Stimulated activated CD4-positive, alpha-beta T cell treated with anti-CD3 and anti-CD28 coated beads, TNF-alpha, amount 100 ng/mL, for 48 hours (primary cell): ENCODE measurements around the gene S100A1.
"Not testable (repeated sequence)": the region's sequence is repeated elsewhere in the genome, so short reads cannot be mapped to it uniquely, and the experiment has no call there.

Source experiments
- DNase-seq, 3 donors: peaks; one replicate each; pipeline ENCODE4 v3.0.0-alpha.2; 2020; ENCODE audit warnings: low read depth in 3 of 3

Gene S100A1

DNA sequence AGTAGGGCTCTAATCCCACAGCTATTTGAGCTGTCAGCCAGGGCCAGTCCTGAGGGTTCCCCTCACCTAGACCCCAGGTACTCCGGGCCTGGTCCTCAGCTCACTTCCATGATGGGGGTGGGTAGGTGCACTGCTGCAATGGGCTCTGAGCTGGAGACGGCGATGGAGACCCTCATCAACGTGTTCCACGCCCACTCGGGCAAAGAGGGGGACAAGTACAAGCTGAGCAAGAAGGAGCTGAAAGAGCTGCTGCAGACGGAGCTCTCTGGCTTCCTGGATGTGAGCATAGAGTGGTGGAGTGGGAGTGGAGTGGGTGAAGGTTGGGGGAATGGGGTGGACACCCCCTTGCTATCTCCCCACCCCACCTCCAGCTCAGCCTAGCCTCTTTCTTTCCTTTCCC, 2.1 kb downstream of the S100A1 start:
- no peak for DNase-seq

DNA sequence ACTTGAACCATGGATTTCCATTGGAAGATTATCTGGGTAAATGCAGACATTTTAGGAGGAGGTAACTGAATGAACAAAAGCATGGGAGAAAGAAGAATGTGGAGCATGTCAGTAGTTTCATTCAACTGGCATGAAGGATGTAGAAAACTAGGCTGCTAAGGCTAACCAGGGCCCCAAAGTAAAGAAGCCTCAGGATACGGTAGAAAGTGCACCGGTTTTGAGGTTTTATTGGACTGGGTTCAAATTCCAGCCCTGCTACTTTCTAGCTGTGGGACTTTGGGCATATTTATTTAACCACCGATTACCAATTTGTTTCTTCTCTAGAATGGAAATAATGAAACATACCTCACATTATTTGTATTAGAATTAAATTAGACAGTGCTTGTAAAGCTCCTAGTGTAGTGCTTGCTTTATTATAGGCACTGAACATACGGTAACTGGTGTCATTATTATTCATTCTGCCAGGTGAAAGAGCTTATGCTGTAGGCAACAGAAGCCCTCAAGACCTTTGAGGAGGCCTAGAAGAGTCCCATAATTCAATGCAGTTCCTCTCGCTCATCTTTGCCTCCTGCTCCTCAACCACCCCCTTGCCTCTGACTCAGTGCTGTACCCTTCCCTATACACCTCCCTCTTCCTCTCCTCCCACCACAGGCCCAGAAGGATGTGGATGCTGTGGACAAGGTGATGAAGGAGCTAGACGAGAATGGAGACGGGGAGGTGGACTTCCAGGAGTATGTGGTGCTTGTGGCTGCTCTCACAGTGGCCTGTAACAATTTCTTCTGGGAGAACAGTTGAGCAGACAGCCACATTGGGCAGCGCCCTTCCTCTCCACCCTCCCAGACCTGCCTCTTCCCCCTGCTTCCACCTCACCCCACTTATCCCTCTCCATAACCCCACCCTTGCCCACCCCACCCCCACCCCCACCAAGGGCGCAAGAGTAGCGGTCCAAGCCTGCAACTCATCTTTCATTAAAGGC, 3.1 kb downstream of the S100A1 start:
- no peak for DNase-seq

DNA sequence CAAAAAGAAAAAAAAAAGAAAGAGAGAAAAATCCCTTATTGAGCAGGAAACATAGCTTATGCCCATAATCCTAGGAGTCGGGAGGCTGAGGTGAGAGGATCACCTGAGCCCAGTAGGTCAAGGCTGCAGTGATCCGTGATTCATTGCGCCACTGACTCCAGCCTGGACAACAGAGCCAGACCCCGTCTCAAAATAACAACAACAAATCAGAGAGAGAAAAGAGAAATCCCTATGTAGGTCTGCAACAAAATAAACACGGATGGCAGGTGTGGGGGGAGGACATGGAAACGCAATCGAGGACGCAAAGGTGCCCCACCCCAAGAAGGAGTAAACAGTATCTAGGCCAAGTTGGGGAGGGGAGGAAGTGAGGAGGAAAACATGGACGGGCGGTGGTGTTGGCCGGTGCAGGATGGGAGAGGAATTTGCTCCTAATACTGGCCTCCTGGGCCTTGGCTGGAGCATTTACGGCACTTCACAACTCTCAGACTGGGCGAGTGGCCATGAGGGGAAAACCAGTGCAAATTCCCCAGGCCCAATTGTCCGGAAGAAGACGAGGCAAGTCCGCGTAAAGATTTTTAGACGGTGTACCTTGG, 5.0 kb downstream of the S100A1 start:
- DNase-seq, result no peak

DNA sequence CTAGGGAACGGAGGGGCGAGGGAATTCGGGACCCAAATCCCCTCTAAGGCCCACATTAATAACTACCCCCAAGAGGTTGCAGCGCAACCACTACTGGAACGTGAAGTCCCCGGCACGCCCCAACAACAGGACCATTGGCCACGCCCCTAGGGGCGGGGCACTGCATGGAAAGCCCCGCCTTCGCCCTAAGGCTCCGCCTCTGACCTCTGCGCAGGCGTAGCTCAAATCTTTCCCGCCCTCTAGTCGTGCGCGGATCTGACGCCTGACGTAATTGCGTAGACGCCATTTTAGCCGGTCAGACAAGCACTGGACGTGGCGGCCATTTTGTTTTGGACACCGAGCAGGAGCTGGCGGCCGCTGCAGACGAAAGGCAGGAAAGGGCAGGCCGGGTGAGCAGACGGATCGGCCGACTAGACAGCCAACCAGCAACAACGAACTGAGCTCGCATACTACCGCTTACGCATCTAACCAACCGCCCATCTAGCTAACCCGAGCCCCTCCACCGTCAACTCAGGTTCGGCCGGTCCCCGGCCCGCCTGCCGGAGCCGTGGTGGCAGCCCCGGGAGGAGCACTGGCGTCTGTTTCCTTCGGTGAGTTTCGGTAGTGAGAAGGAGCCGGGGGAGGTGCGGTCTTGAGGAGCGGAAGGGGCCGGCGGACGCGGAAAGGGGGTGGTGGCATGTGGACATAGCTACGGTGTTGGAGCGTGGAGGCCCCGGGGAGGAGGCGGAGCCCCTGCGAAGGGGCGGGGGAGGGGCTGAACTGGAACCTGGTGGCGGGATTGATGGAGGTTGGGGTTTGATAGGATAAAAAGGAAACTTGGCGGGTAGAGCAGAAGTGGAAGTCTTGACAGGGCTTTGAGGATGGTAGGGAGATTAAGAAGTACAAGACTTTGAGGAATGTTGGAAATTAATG, 5.8 kb downstream of the S100A1 start, which contains the start of gene CHTOP:
CHTOP (plus strand) TSS at position 313 of the 912 bp plus-strand sequence. CDS start 2,523 bp downstream, outside the sequence.
- peak; percentile 94 to 97 (median 94) for DNase-seq

DNA sequence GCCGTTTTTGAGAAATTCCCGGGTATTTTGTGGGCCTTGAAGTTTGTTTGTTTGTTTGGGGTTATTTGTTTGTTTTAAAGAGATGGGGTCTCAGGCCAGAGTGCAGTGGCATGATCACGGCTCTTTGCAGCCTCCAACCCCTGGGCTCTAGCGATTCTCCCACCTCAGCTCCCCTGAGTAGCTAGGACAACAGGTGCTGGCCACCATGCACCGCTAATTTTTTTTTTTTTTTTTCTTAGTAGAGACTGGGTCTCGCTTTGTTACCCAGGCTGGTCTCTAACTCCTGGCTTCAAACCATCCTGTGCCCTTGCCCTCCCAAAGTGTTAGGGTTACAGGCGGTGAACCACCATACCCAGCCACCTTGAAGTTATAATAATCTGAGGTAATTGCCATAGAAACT, 7.6 kb downstream of the S100A1 start:
- DNase-seq, result no peak

DNA sequence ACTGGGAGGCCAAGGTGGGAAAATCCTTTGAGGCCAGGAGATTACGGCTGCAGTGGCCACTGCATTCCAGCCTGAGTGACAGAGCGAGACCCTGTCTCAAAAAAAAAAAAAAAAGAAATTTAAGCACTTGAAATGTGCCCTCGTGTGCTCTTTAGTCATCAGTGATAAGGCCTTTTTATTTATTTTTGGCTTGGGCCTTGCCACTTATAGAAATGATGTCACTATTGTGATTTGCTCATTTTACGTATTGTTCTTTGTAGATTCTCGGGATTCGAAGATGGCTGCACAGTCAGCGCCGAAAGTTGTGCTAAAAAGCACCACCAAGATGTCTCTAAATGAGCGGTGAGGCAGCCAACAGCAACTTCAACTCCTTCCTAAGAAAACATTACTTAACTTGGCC, 8.1 kb downstream of the S100A1 start:
- no peak for DNase-seq

DNA sequence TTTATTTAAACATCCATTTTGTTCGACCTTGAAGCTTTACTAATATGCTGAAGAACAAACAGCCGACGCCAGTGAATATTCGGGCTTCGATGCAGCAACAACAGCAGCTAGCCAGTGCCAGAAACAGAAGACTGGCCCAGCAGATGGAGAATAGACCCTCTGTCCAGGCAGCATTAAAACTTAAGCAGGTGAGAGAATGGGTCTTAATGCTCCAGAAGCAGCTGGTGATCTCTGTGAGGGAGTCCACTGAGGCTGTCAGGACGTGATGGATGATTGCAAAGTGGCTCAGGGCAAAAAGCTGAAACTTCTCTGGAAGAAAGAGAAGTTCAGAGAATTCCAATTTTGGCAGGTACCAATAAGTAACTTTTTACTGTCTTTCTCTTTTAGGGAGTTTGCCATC, 10.0 kb downstream of the S100A1 start:
- DNase-seq, result no peak

DNA sequence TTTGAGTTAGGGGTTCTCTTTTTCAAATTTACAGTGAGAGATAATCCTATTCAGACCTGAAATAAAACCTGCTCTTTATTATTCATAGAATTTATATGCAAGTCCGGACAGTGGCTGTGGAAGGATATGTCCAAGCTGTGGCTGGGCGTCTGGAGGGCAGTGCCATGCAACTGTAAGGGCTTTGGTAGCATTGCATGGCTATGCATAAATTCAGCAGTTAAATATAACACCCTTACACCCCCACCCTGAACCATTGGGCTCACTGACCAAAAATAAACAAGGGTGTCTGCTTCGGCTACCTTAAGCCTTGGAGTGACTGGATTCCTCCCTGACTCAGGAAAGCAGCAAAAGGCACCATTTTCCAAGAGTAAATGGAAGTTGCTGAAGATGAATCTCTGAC, 11.0 kb downstream of the S100A1 start:
- no peak for DNase-seq

DNA sequence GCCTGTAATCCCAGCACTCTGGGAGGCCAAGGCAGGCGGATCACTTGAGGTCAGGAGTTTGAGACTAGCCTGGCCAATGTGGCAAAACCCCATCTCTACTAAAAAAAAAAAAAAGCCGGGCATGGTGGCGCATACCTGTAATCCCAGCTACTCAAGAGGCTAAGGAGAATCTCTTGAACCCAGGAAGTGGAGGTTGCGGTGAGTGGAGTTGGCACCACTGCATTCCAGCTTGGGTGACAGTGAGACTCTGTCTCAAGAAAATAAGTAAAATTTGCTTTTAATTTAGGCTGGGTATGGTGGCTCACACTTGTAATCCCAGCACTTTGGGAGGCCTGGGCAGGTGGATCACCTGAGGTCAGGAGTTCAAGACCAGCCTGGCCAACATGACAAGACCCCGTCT, 12.0 kb downstream of the S100A1 start:
- not testable (repeated sequence) for DNase-seq

DNA sequence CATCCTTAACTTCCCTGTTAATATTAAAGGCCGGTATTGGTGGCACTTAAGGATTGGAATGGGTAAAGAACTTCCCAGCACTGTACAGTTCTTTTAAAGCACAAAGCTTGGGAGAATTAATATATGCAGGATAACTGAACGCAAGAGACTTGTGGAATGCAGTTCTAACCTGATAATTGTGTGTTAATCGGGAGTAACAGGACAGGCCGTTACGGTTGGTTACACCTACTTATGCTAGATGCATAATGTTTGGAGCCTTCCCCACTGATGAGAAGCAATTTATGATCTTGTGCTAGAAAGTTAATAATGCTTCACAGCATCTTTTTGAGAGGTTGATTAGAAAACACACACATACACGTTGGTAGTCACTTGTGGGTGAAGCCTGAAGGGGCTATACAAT, 12.6 kb downstream of the S100A1 start:
- no peak for DNase-seq

DNA sequence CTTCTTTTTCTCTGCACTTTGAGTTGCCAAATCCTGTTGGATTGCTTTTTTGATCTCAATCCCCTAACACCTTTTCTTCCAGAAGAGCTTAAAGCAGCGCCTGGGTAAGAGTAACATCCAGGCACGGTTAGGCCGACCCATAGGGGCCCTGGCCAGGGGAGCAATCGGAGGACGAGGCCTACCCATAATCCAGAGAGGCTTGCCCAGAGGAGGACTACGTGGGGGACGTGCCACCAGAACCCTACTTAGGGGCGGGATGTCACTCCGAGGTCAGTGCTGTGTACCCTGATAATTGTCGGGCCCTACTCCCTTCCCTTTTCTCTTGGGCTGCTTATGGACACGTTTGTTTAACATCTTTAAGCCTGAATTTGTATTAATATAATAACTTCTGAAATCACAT, 13.9 kb downstream of the S100A1 start:
- DNase-seq, result no peak

DNA sequence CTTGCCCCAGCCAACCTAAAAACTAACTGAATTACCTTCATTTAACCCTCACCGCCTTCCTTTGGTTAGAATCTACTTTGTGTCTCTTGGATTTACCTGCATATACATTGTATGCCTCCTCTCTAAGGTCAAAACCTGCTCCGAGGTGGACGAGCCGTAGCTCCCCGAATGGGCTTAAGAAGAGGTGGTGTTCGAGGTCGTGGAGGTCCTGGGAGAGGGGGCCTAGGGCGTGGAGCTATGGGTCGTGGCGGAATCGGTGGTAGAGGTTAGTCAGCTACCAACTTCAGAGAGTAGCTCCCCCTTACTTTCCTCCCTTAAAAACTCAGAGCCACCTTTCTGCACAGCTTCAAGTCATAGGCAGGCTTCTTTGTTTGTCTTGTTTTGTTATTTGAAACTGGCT, 14.9 kb downstream of the S100A1 start:
- DNase-seq, result no peak

DNA sequence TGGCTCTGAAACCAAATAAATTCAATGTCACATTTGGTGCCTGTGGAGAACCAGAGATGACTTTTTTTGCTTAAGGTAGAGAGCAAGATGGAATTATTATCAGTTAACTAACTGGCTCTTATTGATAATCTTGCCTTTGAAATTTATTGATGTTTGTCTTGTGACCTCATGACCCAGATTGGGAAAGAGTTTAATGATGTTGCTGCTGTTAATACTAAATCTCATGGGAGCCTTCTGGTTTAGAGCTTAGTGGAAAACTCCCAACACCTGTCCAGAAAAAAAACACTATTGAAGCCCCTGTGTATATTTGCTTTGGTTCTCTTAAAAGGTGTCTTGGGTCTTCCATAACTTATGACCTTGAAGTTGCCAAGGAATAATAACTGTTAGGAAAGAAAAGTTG, 15.6 kb downstream of the S100A1 start:
- no peak for DNase-seq

DNA sequence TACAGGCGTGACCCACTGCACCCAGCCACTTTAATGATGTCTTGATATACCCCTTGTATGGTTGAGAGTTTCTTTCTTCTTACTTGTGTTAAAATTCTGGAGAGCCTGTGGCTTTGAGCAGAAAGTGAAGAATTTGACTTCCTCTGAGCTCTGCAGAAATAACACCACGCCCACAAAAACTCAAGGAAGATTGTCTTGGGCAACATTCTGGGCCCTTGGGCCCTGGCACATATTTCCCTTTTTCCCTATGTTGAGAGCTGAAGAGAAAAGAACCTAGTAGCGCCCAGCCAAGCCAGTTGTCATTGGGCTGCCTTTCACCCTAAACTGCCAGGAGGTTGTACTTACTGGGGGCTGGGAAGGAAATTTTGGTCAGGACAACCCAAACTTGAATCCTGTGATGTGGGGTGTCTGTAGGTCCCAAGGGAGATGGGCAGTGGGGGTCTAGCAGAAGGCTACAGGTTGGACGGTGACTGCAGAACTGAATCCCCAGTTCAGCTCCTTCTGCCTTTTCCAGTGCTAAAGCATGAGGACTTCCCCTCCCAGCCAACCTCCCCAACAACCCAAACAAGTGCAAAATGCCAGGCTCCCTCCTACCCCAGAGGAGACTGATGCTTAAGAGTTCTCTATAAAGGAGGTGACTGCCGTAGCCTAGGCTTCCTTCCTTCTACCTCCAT, 18.6 kb downstream of the S100A1 start:
- no peak for DNase-seq

DNA sequence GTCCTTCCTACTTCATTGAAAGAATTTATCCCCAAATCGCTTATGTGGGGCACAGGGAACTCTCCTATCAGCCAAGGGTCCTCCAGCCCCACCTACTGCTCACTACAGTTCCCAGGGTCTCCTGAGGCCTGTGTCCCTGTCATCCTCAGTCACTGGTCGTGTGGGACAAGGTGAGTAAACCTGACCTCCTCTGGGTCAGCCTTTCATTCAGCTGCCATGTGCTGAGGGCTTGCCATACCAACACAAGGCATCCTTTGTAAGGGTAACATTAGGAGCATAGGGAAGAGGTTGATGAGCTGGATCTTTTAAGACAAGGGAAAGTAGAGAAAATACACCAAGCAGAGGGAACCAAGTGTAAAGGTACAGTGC, 19.1 kb downstream of the S100A1 start:
- no peak for DNase-seq

DNA sequence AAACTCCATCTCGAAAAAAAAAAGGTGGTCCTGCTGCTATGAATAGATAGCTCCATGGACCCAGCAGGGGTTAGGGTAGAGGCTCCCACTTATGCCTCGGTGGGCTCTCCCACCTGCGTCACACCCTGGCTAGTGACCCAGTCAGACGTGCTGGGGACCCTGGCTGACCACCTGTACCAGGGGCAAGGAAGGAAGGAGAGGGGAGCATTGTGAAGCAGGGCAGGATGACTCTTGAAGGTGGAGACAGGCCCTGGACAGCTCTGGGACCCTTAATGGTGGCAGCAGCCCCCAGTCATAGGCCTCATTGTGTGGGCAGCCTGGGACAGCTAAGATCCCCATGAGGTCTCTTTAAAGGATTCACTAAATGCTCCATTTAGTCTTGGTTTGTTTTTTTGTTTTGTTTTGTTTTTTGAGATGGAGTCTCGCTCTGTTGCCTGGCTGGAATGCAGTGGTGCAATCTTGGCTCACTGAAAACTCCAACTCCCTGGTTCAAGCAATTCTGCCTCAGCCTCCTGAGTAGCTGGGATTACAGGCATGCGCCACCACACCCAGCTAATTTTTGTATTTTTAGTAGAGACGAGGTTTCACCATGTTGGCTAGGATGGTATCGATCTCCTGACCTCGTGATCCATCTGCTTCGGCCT, 19.9 kb downstream of the S100A1 start:
- DNase-seq, result no peak

DNA sequence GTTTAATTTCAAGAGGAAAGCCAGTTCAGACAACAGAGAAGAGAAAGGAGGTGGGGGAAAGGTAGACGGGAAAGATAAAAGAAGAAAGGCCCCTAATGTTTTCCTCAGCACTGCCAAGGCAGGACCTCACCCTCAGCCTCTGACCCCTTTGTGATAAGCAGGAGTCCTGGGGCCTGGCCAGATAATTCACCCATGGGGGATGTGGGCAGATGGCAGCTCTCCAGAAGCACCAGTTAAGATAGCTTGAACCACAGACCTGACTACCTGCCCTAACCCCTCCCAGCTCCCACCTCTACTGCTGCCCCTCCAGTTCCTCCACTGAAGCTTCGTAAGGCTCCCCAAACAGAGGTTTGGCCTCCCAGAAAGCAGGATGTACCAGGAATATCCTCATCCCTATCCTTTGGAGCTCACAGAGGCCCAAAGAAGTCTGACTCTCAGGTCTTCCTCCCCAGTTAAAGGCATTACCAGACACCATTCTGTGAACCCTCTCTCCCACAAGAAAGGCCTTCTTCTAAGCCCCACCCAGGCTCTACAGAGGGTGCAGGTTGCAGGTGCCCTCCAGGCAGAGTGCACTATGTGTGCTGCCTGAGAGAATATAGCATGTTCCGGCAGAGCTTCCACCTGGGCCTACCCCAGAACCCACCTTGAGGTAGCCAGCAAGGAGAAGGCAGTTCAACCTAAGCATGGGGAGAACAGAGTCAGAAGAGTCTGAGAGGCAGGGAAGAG, 21.1 kb downstream of the S100A1 start:
- DNase-seq, result no peak

DNA sequence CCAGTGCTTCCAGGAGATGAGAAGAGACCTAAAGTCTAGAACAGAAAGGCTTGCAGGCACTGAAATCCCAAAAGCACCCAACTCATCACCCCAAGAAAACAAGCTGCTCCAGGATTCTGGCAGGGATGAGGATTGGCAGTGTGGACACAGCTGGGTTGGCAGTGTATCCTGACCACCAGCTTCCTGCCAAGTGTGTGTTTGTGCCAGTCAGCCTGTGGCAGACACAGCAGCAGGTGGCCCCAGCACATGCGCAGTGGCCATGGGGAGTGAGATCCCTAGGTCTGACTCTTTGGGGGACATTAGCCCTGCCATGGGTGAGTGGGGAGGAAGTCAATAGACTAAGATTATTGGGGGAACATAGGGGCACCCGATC, 21.6 kb downstream of the S100A1 start:
- no peak for DNase-seq

DNA sequence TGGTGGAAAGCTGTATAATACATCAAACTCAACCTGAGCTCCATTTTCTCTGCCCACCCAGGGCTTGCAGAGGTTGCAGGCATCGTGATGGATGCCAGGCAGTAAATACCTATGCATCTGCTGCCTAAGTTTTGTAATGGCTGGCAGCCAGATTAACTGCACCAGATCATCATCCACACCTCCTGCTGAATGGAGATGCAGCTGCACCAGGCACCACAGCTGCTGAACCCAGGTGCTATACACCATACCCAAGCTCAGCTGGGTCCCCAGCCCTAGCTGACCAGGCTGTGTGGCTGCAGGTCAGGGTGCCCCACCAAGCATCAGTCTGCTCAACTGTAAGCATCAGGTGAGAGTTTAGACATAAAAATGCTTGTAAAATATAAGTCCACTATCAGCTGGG, 23.5 kb downstream of the S100A1 start:
- no peak for DNase-seq

DNA sequence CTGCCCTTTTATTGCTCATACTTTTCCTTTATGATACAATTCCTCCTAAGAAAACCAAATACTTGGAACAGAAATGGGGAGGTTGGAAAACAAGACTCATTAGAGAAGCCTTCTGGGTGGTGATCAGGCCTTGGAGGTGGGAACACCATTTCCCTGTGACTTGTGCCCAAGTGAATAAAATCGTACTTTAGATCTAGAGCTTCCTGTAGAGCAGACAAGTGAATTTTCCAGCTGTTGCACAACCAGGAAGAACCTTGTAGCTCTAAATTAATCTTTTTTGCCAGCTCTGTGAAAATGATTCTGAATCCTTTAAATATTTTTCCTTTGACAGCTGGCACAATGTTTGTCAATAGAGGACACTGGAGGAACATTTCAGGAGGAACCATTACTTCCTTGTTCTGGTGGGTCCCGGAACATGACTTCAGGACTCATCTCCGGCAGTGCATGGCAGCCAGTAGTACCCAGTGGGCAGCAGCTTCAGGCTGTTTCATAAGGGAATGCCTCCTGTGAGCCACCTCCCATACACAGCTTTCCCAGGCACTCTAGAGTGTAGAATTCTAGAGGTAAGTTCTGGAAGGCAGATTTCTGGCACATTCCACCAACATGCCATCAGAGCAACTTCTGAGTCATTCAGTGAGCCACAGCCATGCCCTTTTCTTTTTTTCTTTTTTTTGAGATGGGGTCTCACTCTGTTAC, 24.7 kb downstream of the S100A1 start:
- DNase-seq, result no peak
